Hepatocyte (in vitro differentiated cells): ENCODE measurements around the gene KLC1. TPM values are rescaled to one million over a fixed set of nuclear protein-coding genes. Genes with fewer than 3 reads are reported as not detected.

Experiments used
- DNase-seq: peaks from one replicate; pipeline ENCODE4 v3.0.0-alpha.2; 2016; ENCODE audit warnings: low spot score
- H2AFZ ChIP-seq: fragments of 200-600 bp; sonication (generic); 2 replicates; pipeline ENCODE4 v1.6.0; 2016; ENCODE audit warnings: antibody characterized with exemption, mild to moderate bottlenecking
- H3K27ac ChIP-seq: fragments of 200-600 bp; sonication (generic); 2 replicates; pipeline ENCODE4 v1.5.1; 2016; ENCODE audit warnings: mild to moderate bottlenecking
- H3K27me3 ChIP-seq: fragments of 200-600 bp; sonication (generic); 2 replicates; pipeline ENCODE4 v1.6.1; 2016
- H3K36me3 ChIP-seq: fragments of 200-600 bp; sonication (generic); replicated peaks from 2 replicates; pipeline ENCODE4 v1.5.1; 2016; ENCODE audit warnings: low read depth; ENCODE audit not compliant: insufficient read depth
- H3K4me1 ChIP-seq: fragments of 200-600 bp; sonication (generic); 2 replicates; pipeline ENCODE4 v1.5.1; 2016; ENCODE audit warnings: mild to moderate bottlenecking, moderate library complexity; ENCODE audit not compliant: insufficient read depth
- H3K4me2 ChIP-seq: fragments of 200-600 bp; sonication (generic); 2 replicates; pipeline ENCODE4 v1.6.0; 2016
- H3K4me3 ChIP-seq: fragments of 200-600 bp; sonication (generic); 2 replicates; pipeline ENCODE4 v1.5.1; 2016; ENCODE audit warnings: mild to moderate bottlenecking
- H3K79me2 ChIP-seq: fragments of 200-600 bp; sonication (generic); 2 replicates; pipeline ENCODE4 v1.6.0; 2017; ENCODE audit warnings: mild to moderate bottlenecking
- H3K9me2 ChIP-seq: fragments of 200-600 bp; sonication (generic); replicated peaks from 2 replicates; pipeline ENCODE4 v1.6.0; 2017; ENCODE audit warnings: mild to moderate bottlenecking; ENCODE audit not compliant: insufficient read depth
- H3K9me3 ChIP-seq: fragments of 200-600 bp; sonication (generic); 2 replicates; pipeline ENCODE4 v1.5.1; 2016; ENCODE audit warnings: low read depth, mild to moderate bottlenecking
- H4K20me1 ChIP-seq: fragments of 200-600 bp; sonication (generic); 2 replicates; pipeline ENCODE4 v1.6.0; 2016; ENCODE audit warnings: mild to moderate bottlenecking; ENCODE audit not compliant: insufficient read depth, poor library complexity, severe bottlenecking
- EZH2 ChIP-seq: fragments of 200-600 bp; sonication (generic); IDR thresholded peaks from 2 replicates; pipeline ENCODE4 v1.6.1; 2016; ENCODE audit warnings: antibody characterized with exemption, mild to moderate bottlenecking, borderline replicate concordance
- EZH2phosphoT487 ChIP-seq: fragments of 200-600 bp; sonication (generic); IDR thresholded peaks from one replicate; pipeline ENCODE4 v1.6.1; 2018; ENCODE audit warnings: antibody characterized with exemption, mild to moderate bottlenecking, low read depth, moderate library complexity; ENCODE audit not compliant: unreplicated experiment, severe bottlenecking
- WGBS: methylation state at CpG from one replicate; pipeline ENCODE4 v1.1.6; 2016; ENCODE audit warnings: low lambda C conversion rate; ENCODE audit errors: missing lambda C conversion rate; 5-methylcytosine and 5-hydroxymethylcytosine counted together
- polyA plus RNA-seq: library from polyadenylated mRNA; unstranded; fragments of >200 nt; fragmentation: Nextera tagmentation; extraction: Ambion mirVana; gene quantifications from 2 replicates; pipeline ENCODE4 v1.2.1, GENCODE V29; 2016
- total RNA-seq: library from RNA; depleted of rRNA; stranded (reverse); fragments of >200 nt; gene quantifications from 2 replicates; pipeline ENCODE4 v1.2.3, GENCODE V29; 2014
- TF ChIP-seq, protein P1 (sequence below): fragments of 200-600 bp; sonication (generic); IDR thresholded peaks from 2 replicates; pipeline ENCODE4 v1.5.1; 2016; ENCODE audit warnings: antibody characterized with exemption, mild to moderate bottlenecking; ENCODE audit not compliant: poor library complexity

KLC1 gene
- total and polyA plus RNA-seq, 2 experiments from 2014 or later, result 95.4 to 115 TPM

GRCh38 chr14:103653805-103654204 lies 24.8 kb downstream of the KLC1 start:
- no peak for DNase-seq
- Histone ChIP-seq H4K20me1 (peaks cover 46% of the 10 kb centered on the region), H3K36me3 (no peaks in the 10 kb centered on the region), H3K9me2 (no peaks in the 10 kb centered on the region), H3K79me2 (peaks cover 74% of the 10 kb centered on the region), H3K4me1 (no peaks in the 10 kb centered on the region), H2AFZ (no peak overlapping the region), H3K4me2 (no peak overlapping the region), H3K27ac (no peak overlapping the region), H3K9me3 (no peaks in the 10 kb centered on the region), H3K4me3 (no peak overlapping the region), H3K27me3 (no peaks in the 10 kb centered on the region)
- TF ChIP-seq, protein P1, sequence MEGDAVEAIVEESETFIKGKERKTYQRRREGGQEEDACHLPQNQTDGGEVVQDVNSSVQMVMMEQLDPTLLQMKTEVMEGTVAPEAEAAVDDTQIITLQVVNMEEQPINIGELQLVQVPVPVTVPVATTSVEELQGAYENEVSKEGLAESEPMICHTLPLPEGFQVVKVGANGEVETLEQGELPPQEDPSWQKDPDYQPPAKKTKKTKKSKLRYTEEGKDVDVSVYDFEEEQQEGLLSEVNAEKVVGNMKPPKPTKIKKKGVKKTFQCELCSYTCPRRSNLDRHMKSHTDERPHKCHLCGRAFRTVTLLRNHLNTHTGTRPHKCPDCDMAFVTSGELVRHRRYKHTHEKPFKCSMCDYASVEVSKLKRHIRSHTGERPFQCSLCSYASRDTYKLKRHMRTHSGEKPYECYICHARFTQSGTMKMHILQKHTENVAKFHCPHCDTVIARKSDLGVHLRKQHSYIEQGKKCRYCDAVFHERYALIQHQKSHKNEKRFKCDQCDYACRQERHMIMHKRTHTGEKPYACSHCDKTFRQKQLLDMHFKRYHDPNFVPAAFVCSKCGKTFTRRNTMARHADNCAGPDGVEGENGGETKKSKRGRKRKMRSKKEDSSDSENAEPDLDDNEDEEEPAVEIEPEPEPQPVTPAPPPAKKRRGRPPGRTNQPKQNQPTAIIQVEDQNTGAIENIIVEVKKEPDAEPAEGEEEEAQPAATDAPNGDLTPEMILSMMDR, result no peak
- TF ChIP-seq EZH2 (no peak), EZH2phosphoT487 (no peak)
- WGBS, result 96% methylated on average over 4 of the region's 4 CpGs

DNA sequence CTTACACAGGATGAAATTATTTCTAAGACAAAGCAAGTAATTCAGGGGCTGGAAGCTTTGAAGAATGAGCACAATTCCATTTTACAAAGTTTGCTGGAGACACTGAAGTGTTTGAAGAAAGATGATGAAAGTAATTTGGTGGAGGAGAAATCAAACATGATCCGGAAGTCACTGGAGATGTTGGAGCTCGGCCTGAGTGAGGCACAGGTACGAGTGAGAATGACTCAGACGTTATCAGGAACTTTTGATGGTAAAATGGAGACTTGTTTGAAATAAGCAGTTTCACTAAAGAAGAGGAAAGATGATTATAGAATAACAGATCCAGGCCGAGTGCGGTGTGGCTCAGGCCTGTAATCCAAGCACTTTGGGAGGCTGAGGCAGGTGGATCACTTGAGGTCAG lies 25.6 kb downstream of the KLC1 start:
- whole genome bisulfite sequencing, result 88% methylated on average over 6 of the region's 6 CpGs
- no peak overlapping the region for H3K27ac ChIP-seq
- DNase-seq, result no peak
- no peaks in the 10 kb centered on the region for H3K4me1 ChIP-seq
- H3K9me2 ChIP-seq, result no peaks in the 10 kb centered on the region
- peaks cover 74% of the 10 kb centered on the region for H3K79me2 ChIP-seq
- H3K9me3 ChIP-seq, result no peaks in the 10 kb centered on the region
- TF ChIP-seq EZH2phosphoT487 (no peak), EZH2 (no peak)
- TF ChIP-seq, protein P1, result no peak
- H3K4me3 ChIP-seq, result no peak overlapping the region
- H3K27me3 ChIP-seq, result no peaks in the 10 kb centered on the region
- H3K4me2 ChIP-seq, result no peak overlapping the region
- H2AFZ ChIP-seq, result no peak overlapping the region
- peaks cover 41% of the 10 kb centered on the region for H4K20me1 ChIP-seq
- H3K36me3 ChIP-seq, result peaks cover 4% of the 10 kb centered on the region

DNA sequence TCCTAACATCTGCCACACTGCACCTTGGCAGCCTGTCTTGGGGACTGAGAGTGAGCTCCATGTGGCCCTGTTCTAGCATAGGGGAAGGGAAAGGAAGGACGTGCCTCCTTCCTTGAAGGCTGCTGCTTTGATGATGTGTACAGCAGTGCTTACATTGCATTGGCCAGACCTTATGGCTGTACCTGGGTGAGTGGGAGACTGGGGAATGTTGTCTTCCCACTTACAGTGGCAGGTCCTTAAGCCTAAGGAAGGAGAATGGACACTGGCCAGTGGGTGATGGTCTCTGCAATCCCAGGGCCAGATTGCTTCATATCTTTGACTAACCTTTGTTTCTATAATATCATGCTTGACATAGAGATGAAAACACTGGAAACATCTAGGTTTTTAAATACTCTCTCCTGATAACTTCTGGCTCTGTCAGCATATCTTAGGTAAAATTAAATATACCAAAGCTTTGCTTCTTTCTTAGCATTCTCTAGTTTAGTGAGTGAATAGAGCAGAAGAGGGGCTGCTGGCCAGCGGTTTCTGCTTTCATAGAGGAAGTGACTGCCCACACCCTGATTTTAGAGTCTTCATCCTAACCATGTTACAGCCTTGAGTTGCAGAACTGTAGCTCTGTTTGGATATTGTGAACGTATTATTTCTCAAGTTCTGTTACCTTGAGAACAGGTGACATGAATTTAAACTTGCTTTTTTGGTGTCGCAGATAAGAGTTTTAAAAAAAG lies 27.2 kb downstream of the KLC1 start:
- Histone ChIP-seq H4K20me1 (peaks cover 30% of the 10 kb centered on the region), H3K79me2 (peaks cover 63% of the 10 kb centered on the region), H3K4me2 (no peak overlapping the region), H3K9me3 (no peaks in the 10 kb centered on the region), H3K27me3 (no peaks in the 10 kb centered on the region), H3K4me1 (no peaks in the 10 kb centered on the region), H2AFZ (no peak overlapping the region), H3K9me2 (no peaks in the 10 kb centered on the region), H3K36me3 (peaks cover 4% of the 10 kb centered on the region), H3K4me3 (no peak overlapping the region), H3K27ac (no peak overlapping the region)
- no peak for DNase-seq
- TF ChIP-seq, protein P1, result no peak
- TF ChIP-seq EZH2 (no peak), EZH2phosphoT487 (no peak)
- 92% methylated on average over 4 of the region's 4 CpGs for WGBS
